Effector memory CD4-positive, alpha-beta T cell (primary cell): Measurements from ENCODE around the gene CCDC110.

Experiments used
- DNase-seq, 3 donors: peaks; one replicate each; pipeline ENCODE4 v3.0.0-alpha.2; 2020
- H3K27ac ChIP-seq: 2 replicates; pipeline ENCODE4 v1.7.0; 2013; ENCODE audit warnings: mild to moderate bottlenecking, low read length, moderate library complexity; ENCODE audit not compliant: insufficient read depth, poor library complexity, severe bottlenecking
- H3K27me3 ChIP-seq: replicated peaks from 2 replicates; pipeline ENCODE4 v1.7.0; 2013; ENCODE audit warnings: mild to moderate bottlenecking, low read length; ENCODE audit not compliant: insufficient read depth, control insufficient read depth, poor library complexity, severe bottlenecking
- H3K36me3 ChIP-seq: 2 replicates; pipeline ENCODE4 v1.7.0; 2013; ENCODE audit warnings: mild to moderate bottlenecking, low read length, moderate library complexity; ENCODE audit not compliant: control insufficient read depth, insufficient read depth
- H3K4me1 ChIP-seq: 2 replicates; pipeline ENCODE4 v1.7.0; 2013; ENCODE audit warnings: low read length, mild to moderate bottlenecking; ENCODE audit not compliant: control insufficient read depth, insufficient read depth, poor library complexity, severe bottlenecking
- H3K4me3 ChIP-seq: 2 replicates; pipeline ENCODE4 v1.7.0; 2013; ENCODE audit warnings: low read length, low read depth, mild to moderate bottlenecking; ENCODE audit not compliant: insufficient read depth, poor library complexity, severe bottlenecking
- H3K9me3 ChIP-seq: 2 replicates; pipeline ENCODE4 v1.7.0; 2013; ENCODE audit warnings: mild to moderate bottlenecking, low read length, moderate library complexity; ENCODE audit not compliant: control insufficient read depth

Gene CCDC110

DNA sequence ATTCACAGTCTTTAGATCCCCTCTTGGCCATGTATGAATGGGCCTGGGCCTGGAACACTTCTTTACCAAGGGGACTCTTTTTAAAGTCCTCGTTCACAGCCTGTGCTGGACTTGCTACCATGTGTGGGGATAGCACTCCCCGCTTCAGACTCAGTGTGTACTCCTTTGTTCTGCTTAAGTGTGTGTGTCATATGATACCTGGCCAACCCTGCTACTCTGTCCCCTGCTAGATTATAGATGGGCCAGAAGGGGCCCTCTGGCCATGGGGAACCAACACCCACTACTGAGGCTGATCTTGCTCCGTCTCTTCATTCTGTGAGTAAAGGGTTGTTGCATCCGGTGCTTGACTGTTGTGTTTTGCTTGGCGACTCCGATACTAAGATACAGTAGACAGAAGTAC, 8.0 kb downstream of the CCDC110 start:
- H3K27ac ChIP-seq, result no peak overlapping the region
- H3K4me3 ChIP-seq, result no peak overlapping the region
- no peak for DNase-seq
- H3K9me3 ChIP-seq, result no peaks in the 10 kb centered on the region
- H3K36me3 ChIP-seq, result no peaks in the 10 kb centered on the region
- H3K4me1 ChIP-seq, result no peaks in the 10 kb centered on the region
- H3K27me3 ChIP-seq, result no peaks in the 10 kb centered on the region

DNA sequence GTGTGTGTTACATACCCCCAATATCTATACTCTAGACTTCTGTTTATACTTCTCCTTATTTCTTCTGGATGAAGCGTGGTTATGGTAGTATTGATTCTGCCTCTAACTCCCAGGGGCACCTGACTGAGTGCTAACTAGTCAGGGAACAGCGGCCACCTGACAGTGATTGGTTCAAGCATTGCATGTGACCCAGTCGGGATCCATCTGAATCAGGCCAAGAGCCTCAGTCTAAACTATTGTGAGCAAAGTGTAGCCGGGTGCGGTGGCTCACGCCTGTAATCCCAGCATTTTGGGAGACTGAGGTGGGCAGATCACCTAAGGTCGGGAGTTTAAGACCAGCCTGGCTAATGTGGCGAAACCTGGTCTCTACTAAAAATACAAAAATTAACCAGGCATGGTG, 10.0 kb downstream of the CCDC110 start:
- H3K4me1 ChIP-seq, result no peaks in the 10 kb centered on the region
- H3K4me3 ChIP-seq, result no peak overlapping the region
- no peak for DNase-seq
- no peaks in the 10 kb centered on the region for H3K9me3 ChIP-seq
- no peak overlapping the region for H3K27ac ChIP-seq
- no peaks in the 10 kb centered on the region for H3K36me3 ChIP-seq
- no peaks in the 10 kb centered on the region for H3K27me3 ChIP-seq

DNA sequence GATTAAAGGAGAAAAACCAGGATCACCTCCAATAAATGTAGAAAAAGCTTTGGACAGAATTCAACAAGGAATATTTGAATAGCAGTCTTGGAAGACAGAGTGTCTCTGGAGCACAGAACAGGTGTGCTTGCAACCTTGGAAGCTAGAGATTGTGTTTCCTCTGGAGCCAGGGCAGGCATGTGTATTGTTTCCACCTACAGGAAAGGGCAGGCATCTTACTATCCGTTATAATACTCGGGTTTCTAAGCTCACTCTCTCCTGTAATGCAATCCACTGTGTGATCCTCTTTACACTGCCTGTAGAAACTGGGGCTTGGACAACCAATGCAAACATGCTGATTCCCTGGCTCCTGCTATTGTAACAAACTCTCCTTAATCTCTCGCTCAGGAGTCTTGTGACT, 14.4 kb downstream of the CCDC110 start:
- no peaks in the 10 kb centered on the region for H3K36me3 ChIP-seq
- DNase-seq, result no peak

DNA sequence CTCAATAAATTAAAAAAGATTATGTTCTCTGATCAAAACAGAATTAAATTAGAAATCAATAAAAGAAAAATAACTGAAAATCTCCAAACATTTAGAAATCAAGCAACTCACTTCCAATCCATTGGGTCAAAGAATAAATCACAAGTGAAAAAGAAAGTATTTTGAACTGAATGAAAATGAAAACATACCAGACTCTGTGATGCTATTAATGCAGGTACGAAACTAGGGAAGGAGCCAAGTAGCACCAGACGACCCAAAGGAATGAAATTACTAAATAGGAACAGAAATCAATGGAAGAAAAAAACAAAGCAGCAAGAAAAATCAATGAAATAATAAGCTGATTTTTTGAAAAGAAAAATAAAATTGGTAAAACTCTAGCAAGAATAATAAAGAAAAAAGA, 15.4 kb downstream of the CCDC110 start:
- Histone ChIP-seq H3K4me1 (no peaks in the 10 kb centered on the region), H3K27me3 (no peaks in the 10 kb centered on the region), H3K27ac (no peak overlapping the region), H3K4me3 (no peak overlapping the region), H3K9me3 (no peaks in the 10 kb centered on the region), H3K36me3 (no peaks in the 10 kb centered on the region)
- DNase-seq, result no peak

More for the DNA sequence above, 14.4 kb downstream of the CCDC110 start:
- H3K27ac ChIP-seq, result no peak overlapping the region
- no peak overlapping the region for H3K4me3 ChIP-seq
- no peaks in the 10 kb centered on the region for H3K4me1 ChIP-seq
- no peaks in the 10 kb centered on the region for H3K27me3 ChIP-seq
- no peaks in the 10 kb centered on the region for H3K9me3 ChIP-seq

DNA sequence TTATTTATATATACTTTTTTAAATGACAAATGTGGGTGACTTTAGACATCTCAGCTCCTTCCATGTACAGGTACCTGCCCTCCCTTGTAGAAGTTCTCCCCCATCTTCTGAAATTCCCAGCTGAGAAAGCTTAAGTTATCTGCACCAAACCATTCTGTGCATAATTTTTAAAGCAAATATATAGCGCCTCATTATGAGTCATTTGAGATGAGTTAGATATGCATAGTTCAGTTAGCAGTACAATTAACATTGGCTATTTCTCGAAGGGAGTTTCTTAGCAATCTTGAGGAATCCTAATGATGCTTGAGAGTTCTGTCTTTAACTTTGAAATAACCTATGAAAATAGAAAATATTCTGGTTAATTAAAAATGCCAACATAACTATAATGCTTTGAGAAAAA, 26.3 kb downstream of the CCDC110 start:
- no peaks in the 10 kb centered on the region for H3K4me1 ChIP-seq
- H3K36me3 ChIP-seq, result no peaks in the 10 kb centered on the region
- H3K27me3 ChIP-seq, result no peaks in the 10 kb centered on the region
- H3K27ac ChIP-seq, result no peak overlapping the region
- H3K9me3 ChIP-seq, result no peaks in the 10 kb centered on the region
- no peak overlapping the region for H3K4me3 ChIP-seq
- DNase-seq, result no peak

DNA sequence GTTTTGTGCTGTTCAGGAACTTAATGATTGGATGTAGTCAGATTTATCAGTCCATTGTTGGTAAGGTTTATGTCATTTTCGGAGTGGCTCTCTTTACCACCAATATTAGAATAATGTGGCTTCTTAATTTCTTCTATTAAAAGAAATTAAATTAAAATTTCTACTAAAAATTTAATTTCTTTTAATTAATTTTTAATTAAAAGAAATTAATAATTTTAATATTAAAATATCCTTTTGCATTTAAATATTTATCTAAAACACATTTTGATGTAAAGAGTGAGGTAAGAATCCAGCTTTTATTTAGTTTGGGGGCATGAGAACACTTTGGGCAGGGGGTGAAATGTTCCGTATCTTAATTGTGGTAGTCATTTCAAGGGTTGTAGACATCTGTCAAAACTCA, 30.1 kb downstream of the CCDC110 start:
- DNase-seq, result no peak
- H3K9me3 ChIP-seq, result no peaks in the 10 kb centered on the region
- no peak overlapping the region for H3K4me3 ChIP-seq
- no peaks in the 10 kb centered on the region for H3K36me3 ChIP-seq
- H3K4me1 ChIP-seq, result no peaks in the 10 kb centered on the region
- H3K27me3 ChIP-seq, result no peaks in the 10 kb centered on the region
- H3K27ac ChIP-seq, result no peak overlapping the region

DNA sequence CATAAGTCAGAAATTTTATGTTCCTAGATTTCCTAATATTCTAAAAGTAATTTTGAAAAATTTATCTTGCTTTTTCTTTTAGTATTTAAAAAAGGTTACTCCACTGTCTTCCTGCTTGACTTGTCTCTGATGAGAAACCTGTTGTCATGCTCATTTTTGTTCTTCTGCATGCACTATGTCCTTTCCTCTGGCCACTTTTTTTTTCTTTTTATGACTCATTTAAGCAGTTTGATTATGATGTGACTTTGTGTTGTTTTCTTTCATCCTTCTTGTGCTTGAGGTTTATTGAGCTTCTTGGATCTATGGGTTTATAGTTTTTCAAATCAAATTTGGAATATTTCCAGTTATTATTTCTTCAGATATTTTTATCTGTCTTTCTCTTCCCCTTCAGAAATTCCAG, 33.7 kb downstream of the CCDC110 start:
- Histone ChIP-seq H3K4me1 (no peaks in the 10 kb centered on the region), H3K27me3 (no peaks in the 10 kb centered on the region), H3K36me3 (no peaks in the 10 kb centered on the region), H3K9me3 (no peaks in the 10 kb centered on the region), H3K27ac (no peak overlapping the region), H3K4me3 (no peak overlapping the region)
- no peak for DNase-seq

DNA sequence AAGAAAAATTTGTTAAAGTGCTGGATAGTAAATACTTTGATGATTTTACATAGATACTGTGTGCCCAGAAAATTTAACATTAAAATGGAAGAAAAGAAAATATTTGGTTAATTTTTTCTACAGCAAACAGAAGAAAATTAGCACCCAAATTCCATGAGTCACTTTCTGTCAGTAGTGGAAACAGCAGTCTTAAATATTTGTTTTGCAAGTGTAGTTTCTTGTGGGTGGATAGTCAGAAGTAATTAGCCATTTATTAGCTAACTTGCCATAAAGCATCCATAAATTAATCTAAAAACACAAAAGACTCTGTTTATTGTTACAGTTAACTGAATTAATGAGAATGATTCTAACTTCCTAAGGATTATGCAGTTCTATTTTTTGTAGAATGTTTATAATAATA, 36.1 kb downstream of the CCDC110 start:
- H3K4me3 ChIP-seq, result no peak overlapping the region
- H3K27ac ChIP-seq, result no peak overlapping the region
- no peak for DNase-seq
- no peaks in the 10 kb centered on the region for H3K36me3 ChIP-seq
- H3K27me3 ChIP-seq, result no peaks in the 10 kb centered on the region
- no peaks in the 10 kb centered on the region for H3K9me3 ChIP-seq
- no peaks in the 10 kb centered on the region for H3K4me1 ChIP-seq

DNA sequence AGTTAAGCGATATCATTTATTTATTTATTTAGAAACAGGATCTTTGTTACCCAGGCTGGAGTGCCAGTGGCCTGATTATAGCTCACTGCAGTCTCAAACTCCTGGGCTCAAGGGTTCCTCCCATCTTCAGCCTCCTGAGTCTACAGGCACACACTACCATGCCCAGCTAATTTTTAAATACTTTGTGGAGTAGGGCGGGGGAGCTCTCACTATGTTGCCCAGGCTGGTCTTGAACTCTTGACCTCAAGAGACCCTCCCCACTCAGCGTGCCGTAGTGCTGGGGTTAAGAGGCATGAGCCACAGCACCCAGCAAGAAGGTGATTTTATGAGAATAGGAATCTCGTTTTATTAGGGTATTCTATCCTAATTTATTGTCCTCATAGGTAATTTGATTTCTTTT, 41.9 kb downstream of the CCDC110 start:
- H3K4me1 ChIP-seq, result peaks cover 9% of the 10 kb centered on the region
- no peaks in the 10 kb centered on the region for H3K27me3 ChIP-seq
- H3K4me3 ChIP-seq, result no peak overlapping the region
- no peaks in the 10 kb centered on the region for H3K36me3 ChIP-seq
- H3K9me3 ChIP-seq, result no peaks in the 10 kb centered on the region
- DNase-seq, result no peak
- no peak overlapping the region for H3K27ac ChIP-seq

DNA sequence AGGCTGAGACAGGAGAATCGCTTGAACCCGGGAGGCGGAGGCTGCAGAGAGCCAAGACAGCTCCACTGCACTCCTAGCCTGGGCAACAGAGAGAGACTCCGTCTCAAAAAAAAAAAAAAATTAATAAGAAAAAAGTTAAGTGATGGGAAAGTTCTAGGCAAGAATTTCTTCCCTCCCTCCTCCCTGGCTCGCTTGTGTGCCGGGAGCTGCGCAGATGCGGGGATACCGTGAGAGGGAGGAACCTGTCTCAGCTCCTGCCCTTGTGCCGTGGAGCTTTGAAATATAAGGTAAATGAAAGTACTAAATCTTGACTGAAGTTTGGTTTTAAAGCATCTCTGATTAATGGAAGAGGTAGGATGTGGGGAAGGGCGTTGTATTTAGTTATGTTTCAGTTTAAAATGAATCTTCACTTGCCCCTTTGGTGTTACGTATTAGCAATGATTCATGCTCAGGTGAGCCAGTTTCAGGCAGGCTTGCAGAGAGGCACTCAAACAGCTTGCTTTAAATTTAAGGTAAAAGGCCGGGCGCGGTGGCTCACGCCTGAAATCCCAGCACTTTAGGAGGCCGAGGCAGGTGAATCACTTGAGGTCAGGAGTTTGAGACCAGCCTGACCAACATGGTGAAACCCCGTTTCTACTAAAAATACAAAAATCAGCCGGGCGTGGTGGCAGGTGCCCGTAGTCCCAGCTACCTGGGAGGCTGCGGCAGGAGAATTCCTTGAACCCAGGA, 44.4 kb downstream of the CCDC110 start:
- no peak overlapping the region for H3K4me3 ChIP-seq
- H3K27me3 ChIP-seq, result no peaks in the 10 kb centered on the region
- peaks cover 10% of the 10 kb centered on the region for H3K4me1 ChIP-seq
- no peaks in the 10 kb centered on the region for H3K9me3 ChIP-seq
- no peak overlapping the region for H3K27ac ChIP-seq
- DNase-seq, result no peak
- no peaks in the 10 kb centered on the region for H3K36me3 ChIP-seq
